OCI-LY3 (cell line): ENCODE results near the gene TNRC18.
"Not testable (repeated sequence)": the region's sequence is repeated elsewhere in the genome, so short reads cannot be mapped to it uniquely, and the experiment has no call there.

ENCODE experiments used
- H2AFZ ChIP-seq: fragments of 200-600, 300-600 bp; shearing (Covaris generic); 2 replicates; pipeline ENCODE4 v1.6.0; 2014; ENCODE audit warnings: antibody characterized with exemption, low read depth, low read length
- H3K27ac ChIP-seq: fragments of 200-600, 300-600 bp; sonication (generic); 2 replicates; pipeline ENCODE4 v1.5.1; 2014; ENCODE audit warnings: mild to moderate bottlenecking, low read length, moderate library complexity, mixed read lengths
- H3K27me3 ChIP-seq: fragments of 200-600, 300-600 bp; sonication (generic); 2 replicates; pipeline ENCODE4 v1.6.1; 2014; ENCODE audit warnings: low read depth, low read length, mixed read lengths
- H3K36me3 ChIP-seq: fragments of 200-600, 300-600 bp; sonication (generic); replicated peaks from 2 replicates; pipeline ENCODE3; 2014; ENCODE audit warnings: low read depth, low read length, mixed read lengths
- H3K4me1 ChIP-seq: fragments of 300-600, 200-600 bp; sonication (generic); 2 replicates; pipeline ENCODE4 v1.6.1; 2014; ENCODE audit warnings: low read length, mixed read lengths
- H3K4me2 ChIP-seq: fragments of 200-600, 300-600 bp; sonication (generic); 2 replicates; pipeline ENCODE4 v1.6.1; 2014; ENCODE audit warnings: low read length, mixed read lengths
- H3K4me3 ChIP-seq: fragments of 300-600, 200-600 bp; sonication (generic); 2 replicates; pipeline ENCODE4 v1.5.1; 2014; ENCODE audit warnings: antibody characterized with exemption, mild to moderate bottlenecking, low read length, moderate library complexity
- H3K79me2 ChIP-seq: fragments of 300-600, 200-600 bp; shearing (Covaris generic); 2 replicates; pipeline ENCODE4 v1.6.1; 2014; ENCODE audit warnings: mild to moderate bottlenecking, low read length, mixed read lengths
- H3K9ac ChIP-seq: fragments of 300-600, 200-600 bp; shearing (Covaris generic); 2 replicates; pipeline ENCODE4 v1.6.0; 2014; ENCODE audit warnings: mild to moderate bottlenecking, low read length, moderate library complexity
- H3K9me3 ChIP-seq: fragments of 200-600, 300-600 bp; shearing (Covaris generic); 2 replicates; pipeline ENCODE4 v1.6.1; 2014; ENCODE audit warnings: low read length, mixed read lengths; ENCODE audit not compliant: insufficient read depth
- H4K20me1 ChIP-seq: fragments of 200-600, 300-600 bp; sonication (generic); 2 replicates; pipeline ENCODE4 v1.6.1; 2016; ENCODE audit warnings: low read length, mixed read lengths; ENCODE audit not compliant: insufficient read depth
- CTCF ChIP-seq: fragments of 200-600, 300-600 bp; sonication (generic); IDR thresholded peaks from 2 replicates; pipeline ENCODE4 v1.5.1; 2014; ENCODE audit warnings: antibody characterized with exemption, low read length, low read depth
- EZH2phosphoT487 ChIP-seq: fragments of 200-600 bp; shearing (Covaris generic); IDR thresholded peaks from 2 replicates; pipeline ENCODE4 v1.6.1; 2018; ENCODE audit warnings: antibody characterized with exemption, mixed run types, low read depth

Gene TNRC18

DNA sequence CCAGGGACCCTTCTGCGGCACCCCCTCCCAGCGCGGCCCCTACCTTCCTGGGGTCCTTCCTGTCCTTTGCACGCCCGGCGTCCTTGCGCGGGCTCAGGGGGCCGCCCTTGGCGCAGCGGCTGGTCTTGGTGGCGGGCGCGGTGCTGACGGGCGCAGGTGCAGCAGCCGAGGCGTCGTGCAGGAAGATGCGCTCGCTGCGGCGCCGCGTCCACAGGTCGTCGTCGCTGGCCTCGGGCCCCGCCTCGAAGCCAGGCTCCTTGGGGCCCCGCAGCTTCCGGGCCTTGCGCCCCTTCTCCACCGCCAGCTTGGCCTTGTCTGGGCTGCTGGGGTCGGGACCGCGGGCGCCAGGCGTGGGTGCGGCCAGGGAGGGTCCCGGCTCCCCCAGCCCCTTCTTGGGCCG lies 91.1 kb downstream of the TNRC18 start:
- Histone ChIP-seq H3K4me3 (no peak overlapping the region), H3K36me3 (peaks cover 31% of the 10 kb centered on the region), H4K20me1 (no peaks in the 10 kb centered on the region), H3K4me2 (0 out of 2 replicates have a peak overlapping the region, but pooled peaks have one; percentile 68), H3K79me2 (no peaks in the 10 kb centered on the region), H3K9me3 (no peaks in the 10 kb centered on the region), H2AFZ (no peak overlapping the region), H3K4me1 (peaks cover 32% of the 10 kb centered on the region), H3K27ac (no peak overlapping the region), H3K27me3 (no peaks in the 10 kb centered on the region), H3K9ac (no peak overlapping the region)
- TF ChIP-seq EZH2phosphoT487 (no peak), CTCF (no peak)

- no peak overlapping the region for H3K27ac ChIP-seq
- H3K36me3 ChIP-seq: peaks cover 19% of the 10 kb centered on the region
- H3K4me1 ChIP-seq: peaks cover 32% of the 10 kb centered on the region
- no peaks in the 10 kb centered on the region for H3K9me3 ChIP-seq
- H4K20me1 ChIP-seq: no peaks in the 10 kb centered on the region
- no peak overlapping the region for H2AFZ ChIP-seq
- no peak overlapping the region for H3K4me2 ChIP-seq
- H3K4me3 ChIP-seq: no peak overlapping the region
- H3K79me2 ChIP-seq: no peaks in the 10 kb centered on the region
- no peaks in the 10 kb centered on the region for H3K27me3 ChIP-seq
- H3K9ac ChIP-seq: no peak overlapping the region
- TF ChIP-seq EZH2phosphoT487 (no peak), CTCF (no peak)
Measured at GRCh38 chr7:5330288-5330687, 93.3 kb downstream of the TNRC18 start.

DNA sequence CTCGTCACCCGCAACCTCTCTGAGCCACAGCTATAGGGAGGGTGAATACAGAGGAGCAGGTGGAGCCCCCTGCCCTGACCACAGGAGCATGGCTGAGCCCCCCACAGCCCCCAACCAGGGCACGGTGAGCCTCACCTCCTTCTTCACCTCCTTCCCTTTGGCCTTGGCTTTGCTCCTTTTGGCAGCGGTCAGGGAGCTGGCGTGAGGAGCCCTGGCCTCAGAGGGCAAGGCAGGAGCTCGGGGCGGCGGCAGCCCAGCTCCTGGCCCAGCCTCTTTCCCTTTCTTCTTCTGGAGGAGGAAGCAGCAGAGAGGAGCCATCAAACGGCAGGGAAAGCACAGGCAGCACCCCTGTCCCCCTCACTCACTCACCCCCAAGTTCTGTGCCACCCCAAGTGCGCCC lies 98.7 kb downstream of the TNRC18 start:
- TF ChIP-seq CTCF (no peak), EZH2phosphoT487 (no peak)
- peaks cover 4% of the 10 kb centered on the region for H3K36me3 ChIP-seq
- H3K4me1 ChIP-seq: no peaks in the 10 kb centered on the region
- no peak overlapping the region for H3K4me3 ChIP-seq
- no peak overlapping the region for H3K9ac ChIP-seq
- H4K20me1 ChIP-seq: no peaks in the 10 kb centered on the region
- H3K79me2 ChIP-seq: no peaks in the 10 kb centered on the region
- H3K9me3 ChIP-seq: no peaks in the 10 kb centered on the region
- H3K27ac ChIP-seq: no peak overlapping the region
- no peaks in the 10 kb centered on the region for H3K27me3 ChIP-seq
- no peak overlapping the region for H2AFZ ChIP-seq
- no peak overlapping the region for H3K4me2 ChIP-seq

DNA sequence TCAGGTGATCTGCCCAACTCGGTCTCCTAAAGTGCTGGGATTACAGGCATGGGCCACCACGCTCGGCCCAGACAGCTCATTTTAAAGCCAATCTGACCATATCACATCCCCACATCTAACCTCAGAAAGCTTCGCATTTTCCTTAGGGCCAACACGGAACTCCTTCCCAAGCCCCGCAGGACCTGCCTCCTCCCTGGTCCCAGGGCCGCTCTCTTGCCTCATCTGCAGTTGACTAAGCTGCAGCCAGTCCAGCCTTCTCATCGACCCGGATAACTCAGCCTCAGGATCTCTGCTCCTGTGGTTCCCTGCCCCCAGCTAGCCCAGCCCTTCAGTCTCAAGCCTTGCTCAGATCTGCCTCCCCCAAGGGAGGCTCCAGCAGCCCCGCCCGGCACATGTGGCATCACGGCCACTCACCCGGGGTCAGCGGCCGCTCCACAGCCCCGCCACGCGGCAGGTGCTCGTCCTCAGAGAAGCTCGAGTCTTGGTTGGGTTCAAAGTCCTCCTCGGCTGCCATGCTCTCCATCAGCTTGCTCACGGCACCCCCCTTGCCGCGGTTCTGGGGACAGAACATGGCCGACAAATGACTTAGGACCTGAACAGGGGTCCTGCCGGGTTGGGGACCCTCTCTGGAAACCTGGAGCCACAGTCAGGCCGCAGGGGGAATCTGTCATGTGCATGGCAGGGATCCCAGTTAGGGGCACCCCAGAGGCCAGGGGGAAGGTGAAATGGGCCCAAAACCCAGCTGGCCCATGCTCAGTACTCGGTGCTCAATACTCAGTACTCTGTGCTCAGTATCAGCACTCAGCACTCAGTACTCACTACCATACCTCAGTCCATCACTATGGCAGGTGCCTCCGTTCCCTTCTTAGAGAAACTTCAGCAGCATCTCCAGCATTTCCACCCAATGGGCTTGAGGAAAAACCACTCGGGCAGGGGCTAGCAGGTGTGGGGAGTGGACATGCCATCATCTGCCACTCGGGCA lies 99.5 kb downstream of the TNRC18 start:
- H4K20me1 ChIP-seq, H3K27me3 ChIP-seq, H3K9ac ChIP-seq, H3K27ac ChIP-seq, H3K79me2 ChIP-seq, H3K4me3 ChIP-seq, H3K36me3 ChIP-seq, H3K9me3 ChIP-seq, H3K4me2 ChIP-seq, H2AFZ ChIP-seq, H3K4me1 ChIP-seq: not testable (repeated sequence)
